Measurements from ENCODE around the gene ARHGAP42. TPM values are rescaled to one million over a fixed set of nuclear protein-coding genes. Genes with fewer than 3 reads are reported as not detected.

Gene ARHGAP42
- total and polyA plus RNA-seq, 4 donors, result 3.8 to 17.2 (median 12.0) TPM

GRCh38 chr11:100706179-100706578 lies 19.1 kb downstream of the ARHGAP42 start:
- Histone ChIP-seq H3K4me3 (ENCODE audit: low read depth in 1 of 3, low read length in 3 of 3) (no peak overlapping the region), H3K9me3 (ENCODE audit: control insufficient read depth in 4 of 4, low read length in 3 of 4) (no peaks in the 10 kb centered on the region), H3K9ac (ENCODE audit: low read depth in 1 of 2, low read length in 2 of 2) (no peak overlapping the region), H3K27ac (ENCODE audit: low read depth in 1 of 2, low read length in 2 of 2) (no peak overlapping the region), H3K4me1 (ENCODE audit: control insufficient read depth in 4 of 4, insufficient read depth in 4 of 4, low read length in 3 of 4) (no peaks in the 10 kb centered on the region), H3K27me3 (ENCODE audit: control insufficient read depth in 4 of 4, insufficient read depth in 4 of 4, low read length in 3 of 4) (no peaks in the 10 kb centered on the region), H3K36me3 (ENCODE audit: control insufficient read depth in 4 of 4, insufficient read depth in 3 of 4, low read depth in 1 of 4, low read length in 3 of 4) (no peaks in the 10 kb centered on the region)
- TF ChIP-seq HNF4A (conservative IDR thresholded peaks at IDR 0.05) (peak in 1 of 2 donors; percentile 27), FOXA1 (IDR thresholded peaks at IDR 0.05) (no peak)
- no peak for DNase-seq (ENCODE audit: low spot score)

- H3K4me3 ChIP-seq (ENCODE audit: low read depth in 1 of 3, low read length in 3 of 3), result no peak overlapping the region
- TF ChIP-seq FOXA2 (IDR thresholded peaks at IDR 0.05), result no peak
- no peak for TF ChIP-seq NR2F2 (IDR thresholded peaks at IDR 0.05)
- no peak for TF ChIP-seq SP1 (IDR thresholded peaks at IDR 0.05)
- TF ChIP-seq FOXA1 (IDR thresholded peaks at IDR 0.05), result no peak
- TF ChIP-seq RAD21 (IDR thresholded peaks at IDR 0.05), result no peak
- no peak for TF ChIP-seq MAX (IDR thresholded peaks at IDR 0.05)
- TF ChIP-seq CTCF (IDR thresholded peaks at IDR 0.05; ENCODE audit: low read depth, low read length, missing input control), result no peak
- no peak for TF ChIP-seq JUND (IDR thresholded peaks at IDR 0.05)
- no peak for TF ChIP-seq TAF1 (conservative IDR thresholded peaks at IDR 0.05)
- no peak overlapping the region for H3K9ac ChIP-seq (ENCODE audit: low read depth in 1 of 2, low read length in 2 of 2)
- no peaks in the 10 kb centered on the region for H3K9me3 ChIP-seq (ENCODE audit: control insufficient read depth in 4 of 4, low read length in 3 of 4)
- H3K27me3 ChIP-seq (ENCODE audit: control insufficient read depth in 4 of 4, insufficient read depth in 4 of 4, low read length in 3 of 4), result no peaks in the 10 kb centered on the region
- H3K27ac ChIP-seq (ENCODE audit: low read depth in 1 of 2, low read length in 2 of 2), result no peak overlapping the region
- DNase-seq (ENCODE audit: low spot score), result no peak
- WGBS, result 88% methylated on average over 3 of the region's 3 CpGs
- no peaks in the 10 kb centered on the region for H3K36me3 ChIP-seq (ENCODE audit: control insufficient read depth in 4 of 4, insufficient read depth in 3 of 4, low read depth in 1 of 4, low read length in 3 of 4)
- peaks cover 4 to 9% (median 7%) of the 10 kb centered on the region in 4 donors for H3K4me1 ChIP-seq (ENCODE audit: control insufficient read depth in 4 of 4, insufficient read depth in 4 of 4, low read length in 3 of 4)
These were observed 22.3 kb downstream of the ARHGAP42 start for GRCh38 chr11:100709233-100709957.

GRCh38 chr11:100711984-100712383 lies 24.9 kb downstream of the ARHGAP42 start:
- Histone ChIP-seq H3K36me3 (ENCODE audit: control insufficient read depth in 4 of 4, insufficient read depth in 3 of 4, low read depth in 1 of 4, low read length in 3 of 4) (no peaks in the 10 kb centered on the region), H3K4me3 (ENCODE audit: low read depth in 1 of 3, low read length in 3 of 3) (no peak overlapping the region), H3K27me3 (ENCODE audit: control insufficient read depth in 4 of 4, insufficient read depth in 4 of 4, low read length in 3 of 4) (no peaks in the 10 kb centered on the region), H3K9ac (ENCODE audit: low read depth in 1 of 2, low read length in 2 of 2) (no peak overlapping the region), H3K4me1 (ENCODE audit: control insufficient read depth in 4 of 4, insufficient read depth in 4 of 4, low read length in 3 of 4) (peaks cover 4 to 9% (median 7%) of the 10 kb centered on the region in 4 donors), H3K27ac (ENCODE audit: low read depth in 1 of 2, low read length in 2 of 2) (no peak overlapping the region), H3K9me3 (ENCODE audit: control insufficient read depth in 4 of 4, low read length in 3 of 4) (no peaks in the 10 kb centered on the region)
- TF ChIP-seq GABPA (IDR thresholded peaks at IDR 0.05 in 1 of 2, conservative IDR thresholded peaks at IDR 0.05 in 1 of 2) (no peak), FOXA2 (IDR thresholded peaks at IDR 0.05) (no peak), CTCF (IDR thresholded peaks at IDR 0.05; ENCODE audit: low read depth, low read length, missing input control) (no peak), EGR1 (IDR thresholded peaks at IDR 0.05; ENCODE audit: low read depth in 2 of 2) (no peak), HNF4G (IDR thresholded peaks at IDR 0.05) (no peak), REST (IDR thresholded peaks at IDR 0.05) (no peak), RAD21 (IDR thresholded peaks at IDR 0.05) (no peak), TAF1 (conservative IDR thresholded peaks at IDR 0.05) (no peak), YY1 (IDR thresholded peaks at IDR 0.05) (no peak), JUND (IDR thresholded peaks at IDR 0.05) (no peak), MAX (IDR thresholded peaks at IDR 0.05) (no peak), NR2F2 (IDR thresholded peaks at IDR 0.05) (no peak), RXRA (IDR thresholded peaks at IDR 0.05) (no peak), FOXA1 (IDR thresholded peaks at IDR 0.05) (no peak), ATF3 (IDR thresholded peaks at IDR 0.05) (no peak)
- 76% methylated on average over 3 of the region's 3 CpGs for WGBS
- DNase-seq (ENCODE audit: low spot score), result no peak

All from liver (tissue), 9 donors.